Neural cell (in vitro differentiated cells): ENCODE measurements around the gene ABHD10.

Experiments
- EP300 ChIP-seq: fragments of 450-650 bp; conservative IDR thresholded peaks from 2 replicates; pipeline ENCODE4 v1.6.1; 2014; ENCODE audit warnings: antibody characterized with exemption, mild to moderate bottlenecking, moderate library complexity; ENCODE audit not compliant: poor library complexity, severe bottlenecking
- EZH2 ChIP-seq: fragments of 200-600, 300-800 bp; shearing (Covaris generic), sonication (generic); IDR thresholded peaks from 2 replicates; pipeline ENCODE4 v1.6.1; 2014; ENCODE audit warnings: antibody characterized with exemption, low read length, borderline replicate concordance, mild to moderate bottlenecking; ENCODE audit not compliant: insufficient read depth, poor library complexity, severe bottlenecking
- MXI1 ChIP-seq: fragments of 450-650 bp; conservative IDR thresholded peaks from 2 replicates; pipeline ENCODE4 v1.6.1; 2014; ENCODE audit warnings: antibody characterized with exemption, mild to moderate bottlenecking; ENCODE audit not compliant: poor library complexity, severe bottlenecking
- POLR2AphosphoS5 ChIP-seq: IDR thresholded peaks from 2 replicates; pipeline ENCODE4 v1.6.1; 2012
- RAD21 ChIP-seq: fragments of 450-650 bp; conservative IDR thresholded peaks from 2 replicates; pipeline ENCODE4 v1.6.1; 2014; ENCODE audit warnings: antibody characterized with exemption, mild to moderate bottlenecking, moderate library complexity
- TAF1 ChIP-seq: IDR thresholded peaks from 2 replicates; pipeline ENCODE4 v1.6.1; 2012; ENCODE audit warnings: low read depth
- TF ChIP-seq, protein P1 (sequence below): fragments of 450-650 bp; IDR thresholded peaks from 2 replicates; pipeline ENCODE4 v1.5.1; 2014; ENCODE audit warnings: antibody characterized with exemption, mild to moderate bottlenecking, moderate library complexity; ENCODE audit not compliant: poor library complexity, severe bottlenecking
- TF ChIP-seq, protein P2 (sequence below): IDR thresholded peaks from 2 replicates; pipeline ENCODE4 v1.6.1; 2012; ENCODE audit warnings: borderline replicate concordance

DNA sequence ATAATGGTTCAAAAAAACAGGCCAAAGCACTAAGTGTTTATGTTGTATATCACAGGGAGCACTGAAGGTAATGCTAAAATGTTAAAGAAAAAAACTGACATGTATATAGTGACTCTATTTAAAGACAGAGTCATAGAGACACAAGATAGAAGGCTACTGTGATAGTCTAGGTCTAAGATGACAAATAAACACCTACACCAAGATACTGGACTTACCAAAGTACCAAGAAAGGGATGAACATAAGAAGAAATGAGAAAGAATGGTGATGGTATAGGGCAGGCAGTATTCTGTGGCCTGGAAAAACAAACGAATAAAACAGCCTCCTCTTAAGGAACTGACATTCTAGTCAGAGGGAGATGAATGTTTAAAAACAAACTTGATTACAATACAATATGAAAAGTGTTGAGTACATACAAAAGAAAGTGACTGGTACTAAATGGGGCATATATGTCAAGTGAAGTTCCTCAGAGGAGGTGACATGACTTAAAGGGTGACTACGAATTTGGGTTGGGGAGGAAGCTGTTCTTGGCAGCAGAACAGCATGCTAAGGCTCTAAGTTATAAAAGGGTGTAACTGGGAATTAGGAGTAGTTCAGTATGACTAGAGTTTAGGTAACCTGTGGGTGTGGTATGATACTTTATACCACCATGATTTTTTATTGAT, 5.9 kb downstream of the ABHD10 start:
- TF ChIP-seq, protein P1, sequence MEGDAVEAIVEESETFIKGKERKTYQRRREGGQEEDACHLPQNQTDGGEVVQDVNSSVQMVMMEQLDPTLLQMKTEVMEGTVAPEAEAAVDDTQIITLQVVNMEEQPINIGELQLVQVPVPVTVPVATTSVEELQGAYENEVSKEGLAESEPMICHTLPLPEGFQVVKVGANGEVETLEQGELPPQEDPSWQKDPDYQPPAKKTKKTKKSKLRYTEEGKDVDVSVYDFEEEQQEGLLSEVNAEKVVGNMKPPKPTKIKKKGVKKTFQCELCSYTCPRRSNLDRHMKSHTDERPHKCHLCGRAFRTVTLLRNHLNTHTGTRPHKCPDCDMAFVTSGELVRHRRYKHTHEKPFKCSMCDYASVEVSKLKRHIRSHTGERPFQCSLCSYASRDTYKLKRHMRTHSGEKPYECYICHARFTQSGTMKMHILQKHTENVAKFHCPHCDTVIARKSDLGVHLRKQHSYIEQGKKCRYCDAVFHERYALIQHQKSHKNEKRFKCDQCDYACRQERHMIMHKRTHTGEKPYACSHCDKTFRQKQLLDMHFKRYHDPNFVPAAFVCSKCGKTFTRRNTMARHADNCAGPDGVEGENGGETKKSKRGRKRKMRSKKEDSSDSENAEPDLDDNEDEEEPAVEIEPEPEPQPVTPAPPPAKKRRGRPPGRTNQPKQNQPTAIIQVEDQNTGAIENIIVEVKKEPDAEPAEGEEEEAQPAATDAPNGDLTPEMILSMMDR: no peak
- TF ChIP-seq POLR2AphosphoS5 (no peak), EP300 (no peak), MXI1 (no peak), RAD21 (no peak), TAF1 (no peak), EZH2 (no peak)
- TF ChIP-seq, protein P2, sequence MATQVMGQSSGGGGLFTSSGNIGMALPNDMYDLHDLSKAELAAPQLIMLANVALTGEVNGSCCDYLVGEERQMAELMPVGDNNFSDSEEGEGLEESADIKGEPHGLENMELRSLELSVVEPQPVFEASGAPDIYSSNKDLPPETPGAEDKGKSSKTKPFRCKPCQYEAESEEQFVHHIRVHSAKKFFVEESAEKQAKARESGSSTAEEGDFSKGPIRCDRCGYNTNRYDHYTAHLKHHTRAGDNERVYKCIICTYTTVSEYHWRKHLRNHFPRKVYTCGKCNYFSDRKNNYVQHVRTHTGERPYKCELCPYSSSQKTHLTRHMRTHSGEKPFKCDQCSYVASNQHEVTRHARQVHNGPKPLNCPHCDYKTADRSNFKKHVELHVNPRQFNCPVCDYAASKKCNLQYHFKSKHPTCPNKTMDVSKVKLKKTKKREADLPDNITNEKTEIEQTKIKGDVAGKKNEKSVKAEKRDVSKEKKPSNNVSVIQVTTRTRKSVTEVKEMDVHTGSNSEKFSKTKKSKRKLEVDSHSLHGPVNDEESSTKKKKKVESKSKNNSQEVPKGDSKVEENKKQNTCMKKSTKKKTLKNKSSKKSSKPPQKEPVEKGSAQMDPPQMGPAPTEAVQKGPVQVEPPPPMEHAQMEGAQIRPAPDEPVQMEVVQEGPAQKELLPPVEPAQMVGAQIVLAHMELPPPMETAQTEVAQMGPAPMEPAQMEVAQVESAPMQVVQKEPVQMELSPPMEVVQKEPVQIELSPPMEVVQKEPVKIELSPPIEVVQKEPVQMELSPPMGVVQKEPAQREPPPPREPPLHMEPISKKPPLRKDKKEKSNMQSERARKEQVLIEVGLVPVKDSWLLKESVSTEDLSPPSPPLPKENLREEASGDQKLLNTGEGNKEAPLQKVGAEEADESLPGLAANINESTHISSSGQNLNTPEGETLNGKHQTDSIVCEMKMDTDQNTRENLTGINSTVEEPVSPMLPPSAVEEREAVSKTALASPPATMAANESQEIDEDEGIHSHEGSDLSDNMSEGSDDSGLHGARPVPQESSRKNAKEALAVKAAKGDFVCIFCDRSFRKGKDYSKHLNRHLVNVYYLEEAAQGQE: no peak
